HEK293T (cell line): Measurements from ENCODE around the gene ZDHHC1.

Experiments
- BHLHE40 ChIP-seq: fragments of 450-650 bp; IDR thresholded peaks from 2 replicates; pipeline ENCODE4 v1.6.1; 2016; ENCODE audit warnings: mild to moderate bottlenecking, moderate library complexity, borderline replicate concordance
- CTBP1 ChIP-seq: fragments of 450-650 bp; IDR thresholded peaks from 2 replicates; pipeline ENCODE4 v1.6.1; 2016; ENCODE audit warnings: borderline replicate concordance
- L3MBTL2 ChIP-seq: fragments of 450-650 bp; conservative IDR thresholded peaks from 2 replicates; pipeline ENCODE4 v1.6.1; 2016; ENCODE audit warnings: mild to moderate bottlenecking
- NFRKB ChIP-seq: fragments of 450-650 bp; IDR thresholded peaks from 2 replicates; pipeline ENCODE4 v1.6.1; 2016; ENCODE audit warnings: mild to moderate bottlenecking, moderate library complexity
- SP1 ChIP-seq: fragments of 450-650 bp; IDR thresholded peaks from 2 replicates; pipeline ENCODE4 v1.6.1; 2017
- SUZ12 ChIP-seq: fragments of 450-650 bp; IDR thresholded peaks from 2 replicates; pipeline ENCODE4 v1.6.1; 2016; ENCODE audit warnings: mild to moderate bottlenecking
- TARDBP ChIP-seq: fragments of 450-650 bp; IDR thresholded peaks from 2 replicates; pipeline ENCODE4 v1.6.1; 2016
- ZNF384 ChIP-seq: fragments of 450-650 bp; IDR thresholded peaks from 2 replicates; pipeline ENCODE4 v1.6.1; 2016
- TF ChIP-seq, protein P1 (sequence below): fragments of 450-650 bp; IDR thresholded peaks from 2 replicates; pipeline ENCODE4 v1.6.1; 2016

DNA sequence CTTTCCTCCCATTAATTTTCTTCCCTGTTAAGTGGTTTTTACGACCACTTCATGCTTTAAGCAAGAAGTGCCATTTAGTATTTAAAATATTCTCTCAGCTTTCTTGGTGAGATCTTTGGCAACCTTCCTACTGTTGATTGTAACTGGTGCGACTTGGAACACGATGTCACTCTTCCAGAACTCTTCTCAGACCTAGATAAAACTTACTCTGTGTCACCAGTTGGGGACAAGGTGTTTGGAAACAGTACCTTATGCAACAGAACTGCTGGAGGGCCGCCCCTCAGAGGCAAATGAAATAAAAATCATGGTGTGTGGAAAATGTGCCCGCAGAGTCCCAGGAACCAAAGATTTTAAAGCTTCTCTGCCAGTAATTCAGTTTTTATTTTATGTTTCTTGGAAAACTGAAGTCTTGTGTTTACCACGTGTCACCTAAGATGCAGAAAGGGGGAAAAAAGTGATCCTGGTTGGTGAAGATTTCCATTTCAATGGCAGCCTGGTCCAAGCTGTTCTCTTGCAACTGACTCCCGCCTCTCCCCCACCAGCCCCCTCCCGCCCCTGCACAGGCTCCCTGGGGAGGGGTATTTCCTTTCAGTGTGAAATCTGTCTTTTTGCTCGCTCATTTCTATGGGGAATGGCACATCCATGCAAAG is 7.5 kb upstream of the ZDHHC1 start:
- TF ChIP-seq, protein P1, sequence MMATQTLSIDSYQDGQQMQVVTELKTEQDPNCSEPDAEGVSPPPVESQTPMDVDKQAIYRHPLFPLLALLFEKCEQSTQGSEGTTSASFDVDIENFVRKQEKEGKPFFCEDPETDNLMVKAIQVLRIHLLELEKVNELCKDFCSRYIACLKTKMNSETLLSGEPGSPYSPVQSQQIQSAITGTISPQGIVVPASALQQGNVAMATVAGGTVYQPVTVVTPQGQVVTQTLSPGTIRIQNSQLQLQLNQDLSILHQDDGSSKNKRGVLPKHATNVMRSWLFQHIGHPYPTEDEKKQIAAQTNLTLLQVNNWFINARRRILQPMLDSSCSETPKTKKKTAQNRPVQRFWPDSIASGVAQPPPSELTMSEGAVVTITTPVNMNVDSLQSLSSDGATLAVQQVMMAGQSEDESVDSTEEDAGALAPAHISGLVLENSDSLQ: no peak
- TF ChIP-seq SUZ12 (no peak), NFRKB (no peak), L3MBTL2 (no peak), CTBP1 (no peak), BHLHE40 (no peak), SP1 (no peak), ZNF384 (no peak), TARDBP (no peak)
